ENCODE data around the gene CCNDBP1.

CCNDBP1 gene

GRCh38 chr15:43185157-43186002, at the start of gene CCNDBP1:
Gene CCNDBP1 (plus strand): TSS chr15:43185403. CDS start chr15:43185499, 96 bp downstream.
- DNase-seq (peak; percentile 82), ATAC-seq (ENCODE audit: insufficient read depth, low read depth) (peak; percentile 85)
- Histone ChIP-seq H3K9ac (ENCODE audit: low read depth, low read length) (peak within 1 kb of the TSS; percentile 73), H2AFZ (ENCODE audit: low read depth, low read length) (peak within 1 kb of the TSS; percentile 93), H3K27me3 (ENCODE audit: insufficient read depth, low read length, poor library complexity) (no peaks in the 10 kb centered on the region), H3K27ac (ENCODE audit: low read length) (peak within 1 kb of the TSS; percentile 78), H3K79me2 (ENCODE audit: insufficient read depth, low read length) (peaks cover 17% of the 10 kb centered on the region), H4K20me1 (ENCODE audit: insufficient read depth, low read length) (no peaks in the 10 kb centered on the region), H3K4me3 (ENCODE audit: low read depth in 1 of 2, low read length in 2 of 2) (peak within 1 kb of the TSS; percentile 77 to 92), H3K36me3 (ENCODE audit: insufficient read depth, low read length) (peaks cover 17% of the 10 kb centered on the region), H3K4me1 (ENCODE audit: insufficient read depth, low read length) (peaks cover 30% of the 10 kb centered on the region), H3K9me3 (ENCODE audit: insufficient read depth, low read length, severe bottlenecking) (no peaks in the 10 kb centered on the region), H3K4me2 (ENCODE audit: insufficient read depth, low read length) (peak within 1 kb of the TSS; percentile 81)
- TF ChIP-seq CTCF (IDR thresholded peaks at IDR 0.05; ENCODE audit: borderline replicate concordance, extremely low read depth, low read length, poor library complexity, severe bottlenecking) (peak; percentile 62), EZH2 (IDR thresholded peaks at IDR 0.05; ENCODE audit: borderline replicate concordance, low read depth, low read length, severe bottlenecking) (no peak)

- Histone ChIP-seq H3K9ac (ENCODE audit: low read depth, low read length) (no peak overlapping the region), H3K9me3 (ENCODE audit: insufficient read depth, low read length, severe bottlenecking) (no peaks in the 10 kb centered on the region), H3K4me1 (ENCODE audit: insufficient read depth, low read length) (peaks cover 17% of the 10 kb centered on the region), H3K79me2 (ENCODE audit: insufficient read depth, low read length) (no peaks in the 10 kb centered on the region), H4K20me1 (ENCODE audit: insufficient read depth, low read length) (no peaks in the 10 kb centered on the region), H3K27ac (ENCODE audit: low read length) (no peak overlapping the region), H3K36me3 (ENCODE audit: insufficient read depth, low read length) (peaks cover 18% of the 10 kb centered on the region; the same call in 1 of the 2 replicates), H3K4me3 (ENCODE audit: low read depth in 1 of 2, low read length in 2 of 2) (no peak overlapping the region), H3K27me3 (ENCODE audit: insufficient read depth, low read length, poor library complexity) (no peaks in the 10 kb centered on the region), H3K4me2 (ENCODE audit: insufficient read depth, low read length) (no peak overlapping the region), H2AFZ (ENCODE audit: low read depth, low read length) (no peak overlapping the region)
- TF ChIP-seq EZH2 (IDR thresholded peaks at IDR 0.05; ENCODE audit: borderline replicate concordance, low read depth, low read length, severe bottlenecking) (no peak), CTCF (IDR thresholded peaks at IDR 0.05; ENCODE audit: borderline replicate concordance, extremely low read depth, low read length, poor library complexity, severe bottlenecking) (no peak)
- DNase-seq (no peak), ATAC-seq (ENCODE audit: insufficient read depth, low read depth) (no peak)
These were observed 41.8 kb upstream of the CCNDBP1 start for GRCh38 chr15:43143203-43143941.

GRCh38 chr15:43144512-43144911, 40.7 kb upstream of the CCNDBP1 start:
- H2AFZ ChIP-seq (ENCODE audit: low read depth, low read length): peak overlapping the region; percentile 68
- peaks cover 25% of the 10 kb centered on the region for H3K36me3 ChIP-seq (ENCODE audit: insufficient read depth, low read length)
- peak overlapping the region; percentile 34 for H3K4me2 ChIP-seq (ENCODE audit: insufficient read depth, low read length)
- H3K27me3 ChIP-seq (ENCODE audit: insufficient read depth, low read length, poor library complexity): no peaks in the 10 kb centered on the region
- ATAC-seq (ENCODE audit: insufficient read depth, low read depth) (peak; percentile 50; the same call in 1 of the 3 replicates), DNase-seq (no peak)
- TF ChIP-seq EZH2 (IDR thresholded peaks at IDR 0.05; ENCODE audit: borderline replicate concordance, low read depth, low read length, severe bottlenecking): no peak
- no peak for TF ChIP-seq CTCF (IDR thresholded peaks at IDR 0.05; ENCODE audit: borderline replicate concordance, extremely low read depth, low read length, poor library complexity, severe bottlenecking)
- H3K9ac ChIP-seq (ENCODE audit: low read depth, low read length): no peak overlapping the region
- no peak overlapping the region for H3K4me3 ChIP-seq (ENCODE audit: low read depth in 1 of 2, low read length in 2 of 2)
- peaks cover 17% of the 10 kb centered on the region for H3K4me1 ChIP-seq (ENCODE audit: insufficient read depth, low read length)
- no peaks in the 10 kb centered on the region for H4K20me1 ChIP-seq (ENCODE audit: insufficient read depth, low read length)
- H3K9me3 ChIP-seq (ENCODE audit: insufficient read depth, low read length, severe bottlenecking): no peaks in the 10 kb centered on the region
- H3K27ac ChIP-seq (ENCODE audit: low read length): peak overlapping the region; percentile 63
- no peaks in the 10 kb centered on the region for H3K79me2 ChIP-seq (ENCODE audit: insufficient read depth, low read length)

Measured in DND-41 (cell line).